Fibroblast of the aortic adventitia (primary cell): Measurements from ENCODE around the gene NCK2. TPM values are rescaled to one million over a fixed set of nuclear protein-coding genes. Genes with fewer than 3 reads are reported as not detected.

Experiments
- DNase-seq: peaks from one replicate; pipeline ENCODE4 v3.0.0-alpha.2; 2010; ENCODE audit warnings: low read depth
- H3K4me3 ChIP-seq: 2 replicates; pipeline ENCODE4 v1.5.1; 2011; ENCODE audit warnings: low read depth, mild to moderate bottlenecking, control low read depth, low read length, moderate library complexity
- total RNA-seq: library from RNA; depleted of rRNA; stranded (reverse); fragments of >200 nt; gene quantifications from 2 replicates; pipeline ENCODE4 v1.2.3, GENCODE V29; 2012; ENCODE audit warnings: low replicate concordance
- TF ChIP-seq, protein P1 (sequence below): IDR thresholded peaks from 2 replicates; pipeline ENCODE4 v1.5.1; 2011; ENCODE audit warnings: mild to moderate bottlenecking, low read length, control low read depth, inconsistent platforms; ENCODE audit not compliant: insufficient read depth

NCK2 gene
- total RNA-seq, 1 donor, result 9.4 TPM

- DNase-seq, result no peak
- TF ChIP-seq, protein P1, sequence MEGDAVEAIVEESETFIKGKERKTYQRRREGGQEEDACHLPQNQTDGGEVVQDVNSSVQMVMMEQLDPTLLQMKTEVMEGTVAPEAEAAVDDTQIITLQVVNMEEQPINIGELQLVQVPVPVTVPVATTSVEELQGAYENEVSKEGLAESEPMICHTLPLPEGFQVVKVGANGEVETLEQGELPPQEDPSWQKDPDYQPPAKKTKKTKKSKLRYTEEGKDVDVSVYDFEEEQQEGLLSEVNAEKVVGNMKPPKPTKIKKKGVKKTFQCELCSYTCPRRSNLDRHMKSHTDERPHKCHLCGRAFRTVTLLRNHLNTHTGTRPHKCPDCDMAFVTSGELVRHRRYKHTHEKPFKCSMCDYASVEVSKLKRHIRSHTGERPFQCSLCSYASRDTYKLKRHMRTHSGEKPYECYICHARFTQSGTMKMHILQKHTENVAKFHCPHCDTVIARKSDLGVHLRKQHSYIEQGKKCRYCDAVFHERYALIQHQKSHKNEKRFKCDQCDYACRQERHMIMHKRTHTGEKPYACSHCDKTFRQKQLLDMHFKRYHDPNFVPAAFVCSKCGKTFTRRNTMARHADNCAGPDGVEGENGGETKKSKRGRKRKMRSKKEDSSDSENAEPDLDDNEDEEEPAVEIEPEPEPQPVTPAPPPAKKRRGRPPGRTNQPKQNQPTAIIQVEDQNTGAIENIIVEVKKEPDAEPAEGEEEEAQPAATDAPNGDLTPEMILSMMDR, result no peak
- H3K4me3 ChIP-seq, result no peak overlapping the region
These were observed 189.8 kb downstream of the NCK2 start for GRCh38 chr2:105934467-105934866.

- H3K4me3 ChIP-seq, result no peak overlapping the region
- TF ChIP-seq, protein P1, result no peak
- no peak for DNase-seq
These were observed 190.4 kb downstream of the NCK2 start for GRCh38 chr2:105935063-105935462.

DNA sequence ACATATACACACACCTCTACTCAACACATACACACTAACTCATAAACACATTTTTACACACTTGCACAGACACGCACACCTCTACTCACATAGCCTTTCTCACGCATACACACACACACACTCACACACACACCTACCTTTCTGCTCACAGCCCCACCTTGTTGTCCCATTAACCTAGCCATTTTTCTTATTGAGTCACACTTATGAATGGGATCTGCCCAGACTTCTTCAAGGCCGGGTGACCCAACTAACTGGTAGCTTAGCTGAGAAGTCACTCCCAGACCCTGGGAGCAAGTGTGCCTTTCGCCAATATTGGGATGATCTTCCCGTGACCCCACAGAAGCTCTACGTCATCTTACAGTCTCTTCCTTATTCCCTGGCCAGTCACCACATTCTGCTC is 192.2 kb downstream of the NCK2 start:
- DNase-seq, result no peak

GRCh38 chr2:105937498-105938097 is 192.9 kb downstream of the NCK2 start:
- no peak for DNase-seq
- H3K4me3 ChIP-seq, result no peak overlapping the region
- TF ChIP-seq, protein P1, result no peak

More for the DNA sequence above, 192.2 kb downstream of the NCK2 start:
- TF ChIP-seq, protein P1, result no peak
- H3K4me3 ChIP-seq, result no peak overlapping the region
